Astrocyte (in vitro differentiated cells and primary cell): Measurements from ENCODE around the gene AVP.

Experiments used
- EZH2 ChIP-seq: IDR thresholded peaks from 2 replicates; pipeline ENCODE4 v1.6.1; 2012; ENCODE audit warnings: mild to moderate bottlenecking, low read length, inconsistent platforms; ENCODE audit not compliant: insufficient read depth
- TF ChIP-seq, protein P1 (sequence below): IDR thresholded peaks from 2 replicates; pipeline ENCODE4 v1.5.1; 2011; ENCODE audit warnings: low read depth, mild to moderate bottlenecking, inconsistent platforms, low read length, moderate library complexity; ENCODE audit not compliant: insufficient read depth

DNA sequence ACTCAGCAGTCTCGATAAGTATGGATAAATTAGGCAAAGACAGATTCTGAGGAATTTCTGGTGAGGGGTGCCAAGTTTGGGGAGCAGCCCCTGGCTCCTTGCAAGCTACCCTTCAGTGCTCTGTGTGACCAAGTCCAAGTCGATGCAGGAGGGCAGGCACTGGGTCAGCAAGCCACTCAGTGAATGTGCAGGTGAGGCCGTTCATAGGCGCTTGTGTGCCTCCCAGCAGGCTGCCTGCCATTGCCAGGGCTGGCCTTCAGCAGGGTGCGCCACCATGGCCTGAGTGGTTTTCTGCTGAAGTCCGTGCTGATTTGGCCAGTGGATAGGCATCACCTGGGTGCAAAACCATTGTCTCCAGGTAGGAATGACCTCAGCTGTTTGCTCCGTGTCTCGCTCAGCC lies 44.4 kb downstream of the AVP start:
- TF ChIP-seq, protein P1, sequence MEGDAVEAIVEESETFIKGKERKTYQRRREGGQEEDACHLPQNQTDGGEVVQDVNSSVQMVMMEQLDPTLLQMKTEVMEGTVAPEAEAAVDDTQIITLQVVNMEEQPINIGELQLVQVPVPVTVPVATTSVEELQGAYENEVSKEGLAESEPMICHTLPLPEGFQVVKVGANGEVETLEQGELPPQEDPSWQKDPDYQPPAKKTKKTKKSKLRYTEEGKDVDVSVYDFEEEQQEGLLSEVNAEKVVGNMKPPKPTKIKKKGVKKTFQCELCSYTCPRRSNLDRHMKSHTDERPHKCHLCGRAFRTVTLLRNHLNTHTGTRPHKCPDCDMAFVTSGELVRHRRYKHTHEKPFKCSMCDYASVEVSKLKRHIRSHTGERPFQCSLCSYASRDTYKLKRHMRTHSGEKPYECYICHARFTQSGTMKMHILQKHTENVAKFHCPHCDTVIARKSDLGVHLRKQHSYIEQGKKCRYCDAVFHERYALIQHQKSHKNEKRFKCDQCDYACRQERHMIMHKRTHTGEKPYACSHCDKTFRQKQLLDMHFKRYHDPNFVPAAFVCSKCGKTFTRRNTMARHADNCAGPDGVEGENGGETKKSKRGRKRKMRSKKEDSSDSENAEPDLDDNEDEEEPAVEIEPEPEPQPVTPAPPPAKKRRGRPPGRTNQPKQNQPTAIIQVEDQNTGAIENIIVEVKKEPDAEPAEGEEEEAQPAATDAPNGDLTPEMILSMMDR, result no peak
- no peak for TF ChIP-seq EZH2
